ENCODE results near the gene CDC42BPG. TPM values are rescaled to one million over a fixed set of nuclear protein-coding genes. Genes with fewer than 3 reads are reported as not detected.

CDC42BPG gene
- total and polyA plus RNA-seq, 2 of the 8 experiments (the other 6 are each of a cell fraction or from before 2014, with no cell fraction given) = 3.7 to 10.6 TPM

GRCh38 chr11:64876229-64876750 is 31.8 kb upstream of the CDC42BPG start:
- no peak for TF ChIP-seq TEAD4 (IDR thresholded peaks at IDR 0.05; ENCODE audit: low read depth, low read length)
- TF ChIP-seq ASH2L (IDR thresholded peaks at IDR 0.05; ENCODE audit: low read length) = no peak
- TF ChIP-seq YY1 (IDR thresholded peaks at IDR 0.05; ENCODE audit: low read depth, low read length) = no peak
- no peak for TF ChIP-seq POU5F1 (IDR thresholded peaks at IDR 0.05; ENCODE audit: low read depth, low read length)
- TF ChIP-seq BCL11A (IDR thresholded peaks at IDR 0.05; ENCODE audit: low read depth in 2 of 2, low read length in 2 of 2) = no peak
- no peak for TF ChIP-seq TBP (IDR thresholded peaks at IDR 0.05; ENCODE audit: low read depth, low read length)
- WGBS, 2 experiments (ENCODE audit: extremely low coverage in 1 of 2, insufficient coverage in 1 of 2, insufficient read length in 1 of 2, insufficient replicate concordance in 2 of 2, low coverage in 1 of 2, low lambda C conversion rate in 2 of 2, missing lambda C conversion rate in 1 of 2) = 88% methylated on average over 11 of the region's 11 CpGs; no CpG with 5 or more reads in 1 of the 2 experiments
- CTCF ChIA-PET (ENCODE audit: partially characterized antibody) = interaction anchor here (0.7 to 32.2 kb wide), 3 partner anchors 16 to 39 kb away, joined by 3 to 1058 read pairs (median 118); partner anchors contain the start of gene CDC42BPG
- Histone ChIP-seq H3K56ac (replicated peaks; ENCODE audit: insufficient read length, low read depth, low read length) (no peak overlapping the region), H4K8ac (ENCODE audit: extremely low read depth, insufficient read depth, low read length) (no peak overlapping the region), H2BK15ac (ENCODE audit: low read length) (no peak overlapping the region), H4K91ac (replicated peaks; ENCODE audit: insufficient read length, low read length) (no peak overlapping the region), H3K18ac (ENCODE audit: extremely low read depth, low read length) (no peak overlapping the region), H3K4me3 (ENCODE audit: extremely low read depth in 1 of 4, insufficient read depth in 2 of 4, low read depth in 3 of 4, low read length in 4 of 4) (no peak overlapping the region), H2BK120ac (replicated peaks; ENCODE audit: low read depth, low read length) (no peak overlapping the region), H2AK5ac (ENCODE audit: low read depth, low read length) (no peak overlapping the region), H3K36me3 (ENCODE audit: control insufficient read depth in 2 of 4, insufficient read depth in 4 of 4, low read length in 3 of 4) (no peaks in the 10 kb centered on the region; a peak in 1 of 8 replicates), H3K4me2 (ENCODE audit: insufficient read depth in 1 of 2, low read depth in 2 of 2, low read length in 2 of 2) (peak overlapping the region; percentile 75 to 99; a peak in 1 of 4 replicates), H3K23me2 (ENCODE audit: low read depth, low read length) (peaks cover 16% of the 10 kb centered on the region), H2AFZ (ENCODE audit: low read length) (no peak overlapping the region), H3K27me3 (replicated peaks in 1 of 4; ENCODE audit: control insufficient read depth in 3 of 4, extremely low read depth in 1 of 4, insufficient read depth in 3 of 4, low read length in 3 of 4) (peaks cover 0 to 6% (median 2%) of the 10 kb centered on the region in 4 experiments; a peak in 3 of 7 replicates), H3K4ac (replicated peaks; ENCODE audit: insufficient read length, low read depth, low read length) (no peak overlapping the region), H2BK12ac (ENCODE audit: low read depth, low read length) (no peak overlapping the region), H4K20me1 (replicated peaks in 1 of 2; ENCODE audit: control insufficient read depth in 1 of 2, insufficient read depth in 2 of 2, low read length in 2 of 2) (no peaks in the 10 kb centered on the region), H3K23ac (ENCODE audit: insufficient read length) (no peak overlapping the region), H2BK5ac (ENCODE audit: low read depth, low read length) (no peak overlapping the region), H3K9me3 (ENCODE audit: insufficient read depth in 2 of 2, low read depth in 1 of 2, low read length in 1 of 2) (no peaks in the 10 kb centered on the region), H2BK20ac (ENCODE audit: low read length) (no peak overlapping the region), H3K14ac (ENCODE audit: insufficient read length) (no peak overlapping the region), H3K79me1 (ENCODE audit: low read depth, low read length) (no peaks in the 10 kb centered on the region), H3K9ac (replicated peaks in 1 of 4; ENCODE audit: extremely low read depth in 1 of 4, low read depth in 3 of 4, low read length in 3 of 4) (no peak overlapping the region; a peak in 1 of 7 replicates), H3K79me2 (ENCODE audit: control insufficient read depth in 1 of 2, insufficient read depth in 2 of 2, low read length in 2 of 2) (no peaks in the 10 kb centered on the region), H3K4me1 (replicated peaks in 1 of 4; ENCODE audit: control insufficient read depth in 3 of 4, insufficient read depth in 4 of 4, low read length in 3 of 4) (peaks cover 0 to 22% (median 11%) of the 10 kb centered on the region in 4 experiments; a peak in 6 of 7 replicates), H4K5ac (ENCODE audit: insufficient read length, low read depth, low read length) (no peak overlapping the region), H3K27ac (ENCODE audit: low read depth, low read length) (no peak overlapping the region)
- POLR2A ChIA-PET (ENCODE audit: partially characterized antibody) = interaction anchor here (1.1 to 24.6 kb wide), 3 partner anchors 12 to 140 kb away, joined by 3 to 408 read pairs (median 65); no protein-coding TSS in a partner anchor
- FAIRE-seq = no peak
- no peak for DNase-seq (ENCODE audit: low read depth in 1 of 2, low spot score in 2 of 2)
